Ishikawa (cell line): ENCODE results near the gene B3GNT8.
A peak's percentile ranks its signal among the peaks of the same experiment; 100 is the strongest.

Experiments
- CEBPB ChIP-seq: IDR thresholded peaks from 2 replicates; pipeline ENCODE4 v1.6.1; 2012
- CREB1 ChIP-seq: IDR thresholded peaks from 2 replicates; pipeline ENCODE4 v1.6.1; 2012; ENCODE audit warnings: low read depth
- EGR1 ChIP-seq: IDR thresholded peaks from 2 replicates; pipeline ENCODE4 v1.6.1; 2012
- EP300 ChIP-seq: IDR thresholded peaks from 2 replicates; pipeline ENCODE4 v1.6.1; 2012; ENCODE audit warnings: borderline replicate concordance
- FOXM1 ChIP-seq: IDR thresholded peaks from 2 replicates; pipeline ENCODE4 v1.6.1; 2012; ENCODE audit warnings: low read depth, borderline replicate concordance
- NFIC ChIP-seq: IDR thresholded peaks from 2 replicates; pipeline ENCODE4 v1.6.1; 2012
- RAD21 ChIP-seq: IDR thresholded peaks from 2 replicates; pipeline ENCODE4 v1.6.1; 2012; ENCODE audit warnings: low read depth
- TAF1 ChIP-seq: IDR thresholded peaks from 2 replicates; pipeline ENCODE4 v1.6.1; 2012; ENCODE audit warnings: low read depth, mild to moderate bottlenecking
- TCF12 ChIP-seq: IDR thresholded peaks from 2 replicates; pipeline ENCODE4 v1.6.1; 2012; ENCODE audit warnings: low read depth
- TEAD4 ChIP-seq: IDR thresholded peaks from 2 replicates; pipeline ENCODE4 v1.6.1; 2012
- YY1 ChIP-seq: IDR thresholded peaks from 2 replicates; pipeline ENCODE4 v1.6.1; 2012; ENCODE audit warnings: low read depth
- ZBTB7A ChIP-seq: IDR thresholded peaks from 2 replicates; pipeline ENCODE4 v1.6.1; 2012; ENCODE audit warnings: low read depth
- TF ChIP-seq, protein P1 (sequence below): IDR thresholded peaks from 2 replicates; pipeline ENCODE4 v1.6.1; 2012
- TF ChIP-seq, protein P2 (sequence below): IDR thresholded peaks from 2 replicates; pipeline ENCODE4 v1.6.1; 2012; ENCODE audit warnings: low read depth, mild to moderate bottlenecking
- TF ChIP-seq, protein P3 (sequence below): IDR thresholded peaks from 2 replicates; pipeline ENCODE4 v1.6.1; 2012

The B3GNT8 gene

GRCh38 chr19:41408256-41408655 lies 18.9 kb downstream of the B3GNT8 start:
- TF ChIP-seq, protein P1, sequence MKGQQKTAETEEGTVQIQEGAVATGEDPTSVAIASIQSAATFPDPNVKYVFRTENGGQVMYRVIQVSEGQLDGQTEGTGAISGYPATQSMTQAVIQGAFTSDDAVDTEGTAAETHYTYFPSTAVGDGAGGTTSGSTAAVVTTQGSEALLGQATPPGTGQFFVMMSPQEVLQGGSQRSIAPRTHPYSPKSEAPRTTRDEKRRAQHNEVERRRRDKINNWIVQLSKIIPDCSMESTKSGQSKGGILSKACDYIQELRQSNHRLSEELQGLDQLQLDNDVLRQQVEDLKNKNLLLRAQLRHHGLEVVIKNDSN: no peak
- TF ChIP-seq TCF12 (no peak), EGR1 (no peak), CEBPB (no peak), TAF1 (no peak), NFIC (no peak), FOXM1 (no peak)
- TF ChIP-seq, protein P2, sequence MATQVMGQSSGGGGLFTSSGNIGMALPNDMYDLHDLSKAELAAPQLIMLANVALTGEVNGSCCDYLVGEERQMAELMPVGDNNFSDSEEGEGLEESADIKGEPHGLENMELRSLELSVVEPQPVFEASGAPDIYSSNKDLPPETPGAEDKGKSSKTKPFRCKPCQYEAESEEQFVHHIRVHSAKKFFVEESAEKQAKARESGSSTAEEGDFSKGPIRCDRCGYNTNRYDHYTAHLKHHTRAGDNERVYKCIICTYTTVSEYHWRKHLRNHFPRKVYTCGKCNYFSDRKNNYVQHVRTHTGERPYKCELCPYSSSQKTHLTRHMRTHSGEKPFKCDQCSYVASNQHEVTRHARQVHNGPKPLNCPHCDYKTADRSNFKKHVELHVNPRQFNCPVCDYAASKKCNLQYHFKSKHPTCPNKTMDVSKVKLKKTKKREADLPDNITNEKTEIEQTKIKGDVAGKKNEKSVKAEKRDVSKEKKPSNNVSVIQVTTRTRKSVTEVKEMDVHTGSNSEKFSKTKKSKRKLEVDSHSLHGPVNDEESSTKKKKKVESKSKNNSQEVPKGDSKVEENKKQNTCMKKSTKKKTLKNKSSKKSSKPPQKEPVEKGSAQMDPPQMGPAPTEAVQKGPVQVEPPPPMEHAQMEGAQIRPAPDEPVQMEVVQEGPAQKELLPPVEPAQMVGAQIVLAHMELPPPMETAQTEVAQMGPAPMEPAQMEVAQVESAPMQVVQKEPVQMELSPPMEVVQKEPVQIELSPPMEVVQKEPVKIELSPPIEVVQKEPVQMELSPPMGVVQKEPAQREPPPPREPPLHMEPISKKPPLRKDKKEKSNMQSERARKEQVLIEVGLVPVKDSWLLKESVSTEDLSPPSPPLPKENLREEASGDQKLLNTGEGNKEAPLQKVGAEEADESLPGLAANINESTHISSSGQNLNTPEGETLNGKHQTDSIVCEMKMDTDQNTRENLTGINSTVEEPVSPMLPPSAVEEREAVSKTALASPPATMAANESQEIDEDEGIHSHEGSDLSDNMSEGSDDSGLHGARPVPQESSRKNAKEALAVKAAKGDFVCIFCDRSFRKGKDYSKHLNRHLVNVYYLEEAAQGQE: no peak
- TF ChIP-seq, protein P3, sequence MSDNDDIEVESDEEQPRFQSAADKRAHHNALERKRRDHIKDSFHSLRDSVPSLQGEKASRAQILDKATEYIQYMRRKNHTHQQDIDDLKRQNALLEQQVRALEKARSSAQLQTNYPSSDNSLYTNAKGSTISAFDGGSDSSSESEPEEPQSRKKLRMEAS: no peak

DNA sequence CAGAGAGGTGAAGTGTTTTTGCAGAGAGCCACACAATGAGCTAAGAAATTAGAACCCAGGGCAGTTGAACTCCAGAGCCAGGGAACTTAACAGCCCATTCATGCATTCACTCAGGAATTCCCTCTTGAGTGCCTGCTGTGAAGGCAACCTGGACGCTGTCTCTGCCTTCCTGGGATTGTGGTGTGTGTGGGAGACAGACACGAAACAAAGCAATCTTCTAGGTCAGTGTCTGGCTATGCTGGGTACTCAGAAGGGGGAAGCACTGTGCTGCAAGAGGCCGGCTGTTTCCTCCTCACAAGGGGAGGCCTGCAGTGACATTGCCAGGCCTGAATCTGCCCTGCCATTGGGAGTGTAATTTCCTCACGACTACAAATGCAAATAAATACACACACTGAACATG lies 19.9 kb downstream of the B3GNT8 start:
- TF ChIP-seq FOXM1 (no peak), TEAD4 (peak; percentile 58), CEBPB (no peak)

DNA sequence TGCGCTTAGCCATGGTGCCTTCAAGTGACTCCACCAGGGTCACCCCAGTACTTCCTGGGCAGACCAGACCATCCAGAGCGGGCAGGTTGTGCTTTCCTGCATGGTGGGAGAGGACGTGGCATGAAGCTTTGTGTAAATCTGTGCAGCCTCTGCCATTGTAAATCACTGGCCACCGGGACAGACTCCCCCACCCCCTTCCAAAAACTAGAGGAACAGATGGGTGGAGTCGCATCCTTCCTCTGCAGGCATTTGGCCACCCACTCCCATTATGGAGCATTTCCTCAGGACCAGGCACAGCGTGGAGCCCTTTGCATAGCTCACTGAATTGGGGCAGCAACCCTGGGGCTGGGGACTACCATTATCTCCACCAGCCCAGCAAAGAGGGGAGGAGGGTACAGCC lies 21.4 kb downstream of the B3GNT8 start:
- no peak for TF ChIP-seq CEBPB

GRCh38 chr19:41403181-41403970 lies 23.8 kb downstream of the B3GNT8 start:
- TF ChIP-seq, protein P2: no peak
- TF ChIP-seq RAD21 (no peak), ZBTB7A (no peak), TCF12 (no peak), YY1 (no peak), EP300 (no peak), CEBPB (no peak), TAF1 (no peak), FOXM1 (no peak), CREB1 (no peak), EGR1 (no peak), NFIC (no peak), TEAD4 (no peak)
- TF ChIP-seq, protein P1: no peak
- TF ChIP-seq, protein P3: no peak

DNA sequence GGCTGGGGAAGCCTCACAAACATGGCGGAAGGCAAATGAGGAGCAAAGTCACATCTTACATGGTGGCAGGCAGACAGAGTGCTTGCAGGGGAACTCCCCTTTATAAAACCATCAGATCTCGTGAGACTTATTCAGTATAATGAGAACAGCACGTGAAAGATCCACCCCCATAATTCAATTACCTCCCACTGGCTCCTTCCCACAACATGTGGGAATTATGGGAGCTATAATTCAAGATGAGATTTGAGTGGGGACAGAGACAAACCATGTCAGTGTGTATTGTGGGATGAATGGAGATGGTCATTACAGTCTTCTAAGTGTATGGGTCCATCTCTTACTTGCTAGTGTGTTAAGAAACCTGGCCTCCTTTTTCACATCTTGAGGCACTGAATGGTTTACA lies 25.2 kb downstream of the B3GNT8 start:
- TF ChIP-seq, protein P2: no peak
- TF ChIP-seq TEAD4 (no peak), CEBPB (no peak), TAF1 (no peak)

DNA sequence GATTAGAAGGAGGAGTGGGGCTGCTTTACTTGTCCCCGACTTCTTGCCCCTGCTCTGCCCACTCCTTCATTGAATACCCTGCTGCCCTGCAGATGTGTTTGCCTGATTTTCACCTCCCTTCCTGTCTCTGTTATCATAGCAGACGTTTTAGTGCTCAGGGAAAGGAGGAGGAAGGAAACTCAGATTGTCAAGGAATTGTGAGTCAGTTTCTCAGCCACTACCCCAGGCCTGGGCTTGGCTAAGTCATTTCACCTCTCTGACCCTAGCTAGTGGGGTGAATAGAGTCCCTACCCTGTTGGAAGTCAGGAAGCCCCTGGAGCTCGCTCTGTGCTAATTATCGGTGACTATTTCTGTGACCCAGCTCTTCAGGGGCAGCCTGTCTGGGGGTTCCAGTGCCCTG lies 25.7 kb downstream of the B3GNT8 start:
- TF ChIP-seq EGR1: no peak
